Activated CD4-positive, alpha-beta T cell treated with anti-CD3 and anti-CD28 coated beads, Interleukin-2, amount 50 U/mL, for 4 hours (primary cell): ENCODE results near the gene NOMO2.
"Not testable (repeated sequence)": the region's sequence is repeated elsewhere in the genome, so short reads cannot be mapped to it uniquely, and the experiment has no call there.

Experiments
- DNase-seq, 2 experiments: peaks; one replicate each; pipeline ENCODE4 v3.0.0-alpha.2; 2020

The NOMO2 gene

DNA sequence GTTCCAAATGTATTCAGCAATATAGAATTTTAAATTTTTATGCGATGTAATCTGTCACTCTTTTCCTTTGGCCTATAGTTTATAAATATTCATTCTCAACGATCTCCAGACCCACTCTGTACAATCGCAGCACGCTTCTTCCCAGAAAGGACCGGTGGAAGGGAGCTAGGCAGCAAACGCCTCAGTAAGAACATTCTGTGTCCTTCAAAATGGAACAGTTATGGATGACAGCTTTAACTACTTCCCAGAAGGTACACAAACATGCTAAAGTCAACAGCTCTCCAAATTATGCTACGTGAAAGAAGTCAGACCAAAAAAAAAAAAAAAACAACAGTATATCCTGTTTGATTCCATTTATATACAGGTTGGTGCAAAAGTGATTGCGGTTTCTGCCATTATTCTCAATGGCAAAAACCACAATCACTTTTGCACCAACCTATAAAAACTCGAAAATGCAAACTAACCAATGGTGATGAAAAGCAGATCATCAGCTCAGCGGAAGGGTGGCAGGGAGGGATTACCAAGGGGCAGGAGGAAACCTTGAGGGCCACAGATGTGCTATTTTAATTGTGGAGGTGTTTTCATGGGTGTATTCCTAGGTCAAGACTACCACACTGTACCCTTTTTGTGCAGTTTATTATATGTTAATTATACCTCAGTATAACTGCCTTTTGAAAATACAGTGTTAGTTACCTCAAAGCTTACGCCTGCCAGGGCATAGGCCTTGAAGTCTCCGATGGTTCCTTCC lies 43.2 kb downstream of the NOMO2 start:
- DNase-seq: not testable (repeated sequence)

- DNase-seq: not testable (repeated sequence)
Observed at GRCh38 chr16:18498430-18498829, 63.5 kb downstream of the NOMO2 start.

- not testable (repeated sequence) for DNase-seq
Observed at GRCh38 chr16:18497032-18497431, 64.9 kb downstream of the NOMO2 start.

GRCh38 chr16:18492118-18492897 lies 69.6 kb downstream of the NOMO2 start:
- not testable (repeated sequence) for DNase-seq

DNA sequence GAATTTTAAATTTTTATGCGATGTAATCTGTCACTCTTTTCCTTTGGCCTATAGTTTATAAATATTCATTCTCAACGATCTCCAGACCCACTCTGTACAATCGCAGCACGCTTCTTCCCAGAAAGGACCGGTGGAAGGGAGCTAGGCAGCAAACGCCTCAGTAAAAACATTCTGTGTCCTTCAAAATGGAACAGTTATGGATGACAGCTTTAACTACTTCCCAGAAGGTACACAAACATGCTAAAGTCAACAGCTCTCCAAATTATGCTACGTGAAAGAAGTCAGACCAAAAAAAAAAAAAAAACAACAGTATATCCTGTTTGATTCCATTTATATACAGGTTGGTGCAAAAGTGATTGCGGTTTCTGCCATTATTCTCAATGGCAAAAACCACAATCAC lies 125.9 kb downstream of the NOMO2 start:
- not testable (repeated sequence) for DNase-seq

DNA sequence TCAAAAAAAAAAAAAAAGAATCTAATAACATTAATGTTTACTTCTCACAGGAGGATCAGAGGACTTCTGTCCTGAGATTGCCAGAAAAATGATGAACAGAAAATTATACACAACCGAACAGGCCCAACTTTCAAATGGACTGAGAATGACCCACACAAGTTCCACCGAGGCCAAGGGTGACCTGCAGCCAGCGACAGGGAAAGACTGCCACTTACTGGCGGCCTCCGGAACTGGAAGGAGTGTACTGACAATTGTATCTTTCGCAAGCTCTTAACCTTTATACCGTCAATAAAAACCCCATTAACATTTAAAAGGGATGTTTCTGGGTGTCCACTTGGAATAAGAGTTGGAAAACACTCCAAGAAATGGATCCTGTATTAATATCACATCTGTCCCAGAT lies 146.1 kb downstream of the NOMO2 start:
- not testable (repeated sequence) for DNase-seq

- DNase-seq: not testable (repeated sequence)
Observed at GRCh38 chr16:18409532-18410293, 152.2 kb downstream of the NOMO2 start.

DNA sequence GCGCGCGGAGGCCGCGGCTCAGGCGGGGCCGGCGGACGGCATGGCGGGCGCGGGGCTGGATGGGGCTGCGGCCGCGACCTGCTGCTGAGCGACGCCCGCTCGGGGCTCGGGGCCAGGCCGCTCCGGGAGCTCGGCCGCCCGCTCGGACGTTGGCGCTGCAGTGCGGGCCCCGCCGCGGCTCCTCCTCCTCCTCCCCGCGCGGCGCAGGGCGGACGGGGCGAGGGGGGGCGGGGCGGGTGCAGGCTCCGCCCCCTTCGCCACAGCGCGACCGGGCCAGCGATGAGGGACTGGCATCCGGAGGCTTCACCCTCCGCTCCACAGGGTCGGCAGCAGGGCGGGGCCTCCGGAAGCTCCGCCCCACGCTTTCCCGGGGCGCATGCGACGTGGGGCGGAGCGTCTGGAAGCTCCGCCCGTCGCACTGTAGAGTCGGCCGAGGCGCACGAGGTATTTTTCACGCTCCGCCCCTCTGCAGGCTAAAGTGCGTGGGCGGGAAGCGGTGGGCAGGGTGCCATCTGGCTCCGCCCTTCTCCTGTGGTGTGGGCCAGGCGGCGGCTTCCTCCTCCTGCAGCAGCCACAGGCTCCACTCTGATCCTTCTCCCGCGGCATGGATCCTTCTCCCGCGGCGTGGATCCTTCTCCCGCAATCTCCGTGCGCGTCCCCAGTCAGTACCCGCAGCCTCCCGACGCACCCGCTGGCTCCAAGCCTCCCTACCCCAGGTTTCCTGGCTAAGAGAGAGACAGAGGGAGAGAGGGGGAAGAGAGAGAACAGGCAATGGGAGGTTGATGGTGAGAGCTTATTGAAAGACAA lies 159.8 kb downstream of the NOMO2 start:
- DNase-seq: not testable (repeated sequence)

GRCh38 chr16:18401159-18401558 lies 160.7 kb downstream of the NOMO2 start:
- not testable (repeated sequence) for DNase-seq

GRCh38 chr16:18394363-18394762 lies 167.5 kb downstream of the NOMO2 start:
- DNase-seq: not testable (repeated sequence)

DNA sequence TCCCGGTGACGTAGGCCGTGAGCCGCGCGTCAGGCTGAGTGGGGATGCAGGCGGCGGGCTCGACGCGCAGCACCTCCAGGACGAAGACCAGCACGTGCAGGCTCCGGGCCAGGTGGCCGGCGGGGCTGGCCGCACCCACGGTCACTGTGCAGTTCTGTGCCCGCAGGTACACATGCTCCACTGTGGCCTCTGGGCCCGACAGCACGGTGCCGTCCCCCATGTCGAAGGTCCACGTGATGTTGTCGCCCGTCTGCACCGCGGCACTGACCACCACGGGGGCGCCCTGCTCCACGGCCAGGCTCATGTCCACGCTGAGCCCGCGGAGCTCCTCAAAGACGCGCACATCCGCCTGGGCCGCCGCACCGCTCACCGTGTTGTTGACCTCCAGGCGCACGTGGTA lies 174.1 kb downstream of the NOMO2 start:
- DNase-seq: not testable (repeated sequence)

DNA sequence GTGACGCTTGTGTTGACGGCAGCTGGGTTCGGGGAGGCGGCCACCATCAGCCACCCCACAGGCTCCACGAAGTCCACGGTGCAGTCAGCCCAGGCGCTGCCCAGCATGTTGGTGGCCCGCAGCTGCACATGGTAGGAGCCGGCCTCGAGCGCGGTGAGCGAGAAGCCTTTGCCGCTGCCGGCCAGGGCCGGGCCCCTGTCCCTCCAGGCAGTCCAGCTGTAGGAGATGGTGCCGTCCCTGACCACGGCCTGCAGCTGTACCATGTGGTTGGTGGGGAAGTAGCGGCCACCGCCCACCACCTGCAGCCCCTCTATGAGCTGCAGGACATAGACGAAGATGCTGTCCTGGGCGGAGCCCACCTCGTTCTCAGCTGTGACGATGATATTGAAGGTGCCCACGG lies 175.4 kb downstream of the NOMO2 start:
- DNase-seq: not testable (repeated sequence)

- DNase-seq: not testable (repeated sequence)
Observed at GRCh38 chr16:18385285-18385684, 176.6 kb downstream of the NOMO2 start.

DNA sequence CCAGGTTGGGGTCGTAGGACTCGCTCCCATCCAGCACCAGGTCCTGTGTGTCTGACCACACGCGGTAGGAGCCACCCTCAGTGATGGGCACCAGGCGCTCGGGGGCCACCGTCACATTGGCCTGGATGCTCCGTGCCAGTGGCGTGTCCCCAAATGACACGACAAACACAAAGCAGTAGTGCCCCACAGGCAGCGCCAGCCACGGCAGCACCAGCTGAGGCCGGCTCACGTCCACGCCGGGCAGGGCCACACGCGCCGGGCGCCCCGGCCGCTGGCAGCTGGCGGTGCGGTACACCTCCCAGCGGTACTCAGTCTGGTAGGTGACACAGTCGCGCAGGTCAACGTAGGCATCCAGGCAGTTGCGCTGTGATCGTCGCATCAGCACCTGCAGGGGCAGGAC lies 177.0 kb downstream of the NOMO2 start:
- DNase-seq: not testable (repeated sequence)

DNA sequence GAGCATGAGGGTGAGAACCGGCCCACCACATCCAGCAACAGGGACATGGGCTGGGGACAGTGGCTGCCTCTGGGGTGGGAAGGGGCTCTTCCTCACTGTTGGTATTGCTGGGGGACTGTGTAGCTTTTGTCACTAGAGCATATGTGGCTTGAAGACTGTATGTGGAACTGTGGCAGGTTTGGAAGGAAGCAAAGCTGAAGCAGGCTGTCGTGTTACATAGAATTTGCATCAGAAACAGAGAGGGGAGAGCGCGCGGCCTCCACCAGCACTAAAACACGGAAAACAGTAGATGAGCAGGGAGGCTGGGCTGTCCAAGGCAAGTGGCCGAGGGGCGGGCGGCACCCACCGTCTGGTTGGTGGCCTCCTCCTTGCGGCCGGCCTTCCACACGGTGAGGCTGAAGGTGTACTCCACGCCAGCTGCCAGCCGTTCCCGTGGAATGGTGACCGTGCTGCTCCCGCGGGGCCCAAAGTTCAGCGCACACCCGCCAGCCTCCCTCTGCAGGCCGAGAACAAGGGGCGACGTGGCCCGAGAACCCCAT lies 177.7 kb downstream of the NOMO2 start:
- not testable (repeated sequence) for DNase-seq

GRCh38 chr16:18382696-18383095 lies 179.2 kb downstream of the NOMO2 start:
- not testable (repeated sequence) for DNase-seq
